ENCODE data around the gene DDR1.

DDR1 gene

GRCh38 chr6:30881392-30882203 lies 2.7 kb upstream of the DDR1 start:
- no peak for DNase-seq

- no peak for DNase-seq
Measured at GRCh38 chr6:30882204-30882758, 2.0 kb upstream of the DDR1 start.

GRCh38 chr6:30882759-30883684 lies 1.3 kb upstream of the DDR1 start:
- no peak for DNase-seq

- DNase-seq = no peak
Measured at GRCh38 chr6:30884521-30885480, 482 bp downstream of the DDR1 start.

- no peak for DNase-seq
Measured at GRCh38 chr6:30885481-30885998, 1.2 kb downstream of the DDR1 start.

- DNase-seq = no peak
Measured at GRCh38 chr6:30885999-30886896, 1.9 kb downstream of the DDR1 start.

GRCh38 chr6:30886897-30887255 lies 2.6 kb downstream of the DDR1 start:
- DNase-seq = no peak

- DNase-seq = no peak
Measured at GRCh38 chr6:30887901-30888815, 3.8 kb downstream of the DDR1 start.

- no peak for DNase-seq
Measured at GRCh38 chr6:30888816-30889495, 4.6 kb downstream of the DDR1 start.

- DNase-seq = no peak
Measured at GRCh38 chr6:30889496-30889885, 5.2 kb downstream of the DDR1 start.

- DNase-seq = no peak
Measured at GRCh38 chr6:30889921-30890645, 5.8 kb downstream of the DDR1 start.

- DNase-seq = no peak
Measured at GRCh38 chr6:30890646-30891449, 6.5 kb downstream of the DDR1 start.

GRCh38 chr6:30891450-30891723 lies 7.1 kb downstream of the DDR1 start:
- DNase-seq = no peak

GRCh38 chr6:30891816-30892538 lies 7.7 kb downstream of the DDR1 start:
- DNase-seq = no peak

- no peak for DNase-seq
Measured at GRCh38 chr6:30893001-30893591, 8.8 kb downstream of the DDR1 start.

- no peak for DNase-seq
Measured at GRCh38 chr6:30893666-30894065, 9.3 kb downstream of the DDR1 start.

- DNase-seq = no peak
Measured at GRCh38 chr6:30894381-30894780, 10.1 kb downstream of the DDR1 start.

All from GF-D8 (cell line).